Hepatocyte (in vitro differentiated cells): ENCODE results near the gene TMEM225B. TPM values are rescaled to one million over a fixed set of nuclear protein-coding genes. Genes with fewer than 3 reads are reported as not detected.
"Not testable (repeated sequence)": the region's sequence is repeated elsewhere in the genome, so short reads cannot be mapped to it uniquely, and the experiment has no call there.

ENCODE experiments used
- DNase-seq: peaks from one replicate; pipeline ENCODE4 v3.0.0-alpha.2; 2016; ENCODE audit warnings: low spot score
- H2AFZ ChIP-seq: fragments of 200-600 bp; sonication (generic); 2 replicates; pipeline ENCODE4 v1.6.0; 2016; ENCODE audit warnings: antibody characterized with exemption, mild to moderate bottlenecking
- H3K27ac ChIP-seq: fragments of 200-600 bp; sonication (generic); 2 replicates; pipeline ENCODE4 v1.5.1; 2016; ENCODE audit warnings: mild to moderate bottlenecking
- H3K27me3 ChIP-seq: fragments of 200-600 bp; sonication (generic); 2 replicates; pipeline ENCODE4 v1.6.1; 2016
- H3K36me3 ChIP-seq: fragments of 200-600 bp; sonication (generic); replicated peaks from 2 replicates; pipeline ENCODE4 v1.5.1; 2016; ENCODE audit warnings: low read depth; ENCODE audit not compliant: insufficient read depth
- H3K4me1 ChIP-seq: fragments of 200-600 bp; sonication (generic); 2 replicates; pipeline ENCODE4 v1.5.1; 2016; ENCODE audit warnings: mild to moderate bottlenecking, moderate library complexity; ENCODE audit not compliant: insufficient read depth
- H3K4me2 ChIP-seq: fragments of 200-600 bp; sonication (generic); 2 replicates; pipeline ENCODE4 v1.6.0; 2016
- H3K4me3 ChIP-seq: fragments of 200-600 bp; sonication (generic); 2 replicates; pipeline ENCODE4 v1.5.1; 2016; ENCODE audit warnings: mild to moderate bottlenecking
- H3K79me2 ChIP-seq: fragments of 200-600 bp; sonication (generic); 2 replicates; pipeline ENCODE4 v1.6.0; 2017; ENCODE audit warnings: mild to moderate bottlenecking
- H3K9me2 ChIP-seq: fragments of 200-600 bp; sonication (generic); replicated peaks from 2 replicates; pipeline ENCODE4 v1.6.0; 2017; ENCODE audit warnings: mild to moderate bottlenecking; ENCODE audit not compliant: insufficient read depth
- H3K9me3 ChIP-seq: fragments of 200-600 bp; sonication (generic); 2 replicates; pipeline ENCODE4 v1.5.1; 2016; ENCODE audit warnings: low read depth, mild to moderate bottlenecking
- H4K20me1 ChIP-seq: fragments of 200-600 bp; sonication (generic); 2 replicates; pipeline ENCODE4 v1.6.0; 2016; ENCODE audit warnings: mild to moderate bottlenecking; ENCODE audit not compliant: insufficient read depth, poor library complexity, severe bottlenecking
- EZH2 ChIP-seq: fragments of 200-600 bp; sonication (generic); IDR thresholded peaks from 2 replicates; pipeline ENCODE4 v1.6.1; 2016; ENCODE audit warnings: antibody characterized with exemption, mild to moderate bottlenecking, borderline replicate concordance
- EZH2phosphoT487 ChIP-seq: fragments of 200-600 bp; sonication (generic); IDR thresholded peaks from one replicate; pipeline ENCODE4 v1.6.1; 2018; ENCODE audit warnings: antibody characterized with exemption, mild to moderate bottlenecking, low read depth, moderate library complexity; ENCODE audit not compliant: unreplicated experiment, severe bottlenecking
- WGBS: methylation state at CpG from one replicate; pipeline ENCODE4 v1.1.6; 2016; ENCODE audit warnings: low lambda C conversion rate; ENCODE audit errors: missing lambda C conversion rate; 5-methylcytosine and 5-hydroxymethylcytosine counted together
- polyA plus RNA-seq: library from polyadenylated mRNA; unstranded; fragments of >200 nt; fragmentation: Nextera tagmentation; extraction: Ambion mirVana; gene quantifications from 2 replicates; pipeline ENCODE4 v1.2.1, GENCODE V29; 2016
- total RNA-seq: library from RNA; depleted of rRNA; stranded (reverse); fragments of >200 nt; gene quantifications from 2 replicates; pipeline ENCODE4 v1.2.3, GENCODE V29; 2014
- TF ChIP-seq, protein P1 (sequence below): fragments of 200-600 bp; sonication (generic); IDR thresholded peaks from 2 replicates; pipeline ENCODE4 v1.5.1; 2016; ENCODE audit warnings: antibody characterized with exemption, mild to moderate bottlenecking; ENCODE audit not compliant: poor library complexity

TMEM225B gene
- total and polyA plus RNA-seq, 2 experiments from 2014 or later = 0.12 to 0.20 TPM

DNA sequence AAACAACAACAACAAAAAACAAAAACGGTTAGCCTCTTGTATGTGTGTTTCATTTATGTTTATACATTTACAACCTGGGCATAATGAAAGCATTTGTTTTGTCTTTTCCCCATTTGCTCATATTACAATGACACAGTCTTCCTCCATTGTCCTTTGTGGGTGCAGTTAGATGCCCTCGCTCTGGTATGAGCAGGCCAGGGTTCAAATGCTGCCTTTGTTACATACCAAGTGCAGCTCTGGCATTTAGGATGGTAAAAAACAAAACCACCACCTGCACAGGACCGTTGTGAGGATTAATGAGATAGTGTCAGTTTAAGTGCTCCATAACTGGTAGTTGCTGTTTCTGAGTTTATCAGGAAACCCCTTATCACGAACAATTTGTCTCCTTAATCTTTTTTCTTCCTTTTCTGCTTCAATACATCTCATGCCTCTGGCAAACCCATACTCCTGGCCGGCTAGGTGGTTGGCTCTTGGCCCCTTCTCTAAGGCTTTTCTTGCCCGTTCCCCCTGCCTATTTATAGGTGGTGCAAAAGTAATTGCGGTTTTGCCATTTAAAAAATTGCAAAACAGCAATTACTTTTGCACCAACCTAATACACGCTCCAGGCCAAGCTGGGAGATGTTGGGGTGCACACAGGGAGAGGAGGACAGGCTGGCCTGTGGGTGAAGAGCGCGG, 18.6 kb upstream of the TMEM225B start:
- Histone ChIP-seq H2AFZ (peak overlapping the region; percentile 94), H3K79me2 (no peaks in the 10 kb centered on the region), H4K20me1 (no peaks in the 10 kb centered on the region), H3K9me2 (no peaks in the 10 kb centered on the region), H3K4me1 (no peaks in the 10 kb centered on the region), H3K27me3 (no peaks in the 10 kb centered on the region), H3K4me2 (peak overlapping the region; percentile 97), H3K9me3 (no peaks in the 10 kb centered on the region), H3K36me3 (no peaks in the 10 kb centered on the region), H3K27ac (no peak overlapping the region), H3K4me3 (peak overlapping the region; percentile 64)
- 71% methylated on average over 10 of the region's 10 CpGs for WGBS
- no peak for DNase-seq
- TF ChIP-seq, protein P1, sequence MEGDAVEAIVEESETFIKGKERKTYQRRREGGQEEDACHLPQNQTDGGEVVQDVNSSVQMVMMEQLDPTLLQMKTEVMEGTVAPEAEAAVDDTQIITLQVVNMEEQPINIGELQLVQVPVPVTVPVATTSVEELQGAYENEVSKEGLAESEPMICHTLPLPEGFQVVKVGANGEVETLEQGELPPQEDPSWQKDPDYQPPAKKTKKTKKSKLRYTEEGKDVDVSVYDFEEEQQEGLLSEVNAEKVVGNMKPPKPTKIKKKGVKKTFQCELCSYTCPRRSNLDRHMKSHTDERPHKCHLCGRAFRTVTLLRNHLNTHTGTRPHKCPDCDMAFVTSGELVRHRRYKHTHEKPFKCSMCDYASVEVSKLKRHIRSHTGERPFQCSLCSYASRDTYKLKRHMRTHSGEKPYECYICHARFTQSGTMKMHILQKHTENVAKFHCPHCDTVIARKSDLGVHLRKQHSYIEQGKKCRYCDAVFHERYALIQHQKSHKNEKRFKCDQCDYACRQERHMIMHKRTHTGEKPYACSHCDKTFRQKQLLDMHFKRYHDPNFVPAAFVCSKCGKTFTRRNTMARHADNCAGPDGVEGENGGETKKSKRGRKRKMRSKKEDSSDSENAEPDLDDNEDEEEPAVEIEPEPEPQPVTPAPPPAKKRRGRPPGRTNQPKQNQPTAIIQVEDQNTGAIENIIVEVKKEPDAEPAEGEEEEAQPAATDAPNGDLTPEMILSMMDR = no peak
- TF ChIP-seq EZH2 (no peak), EZH2phosphoT487 (no peak)

DNA sequence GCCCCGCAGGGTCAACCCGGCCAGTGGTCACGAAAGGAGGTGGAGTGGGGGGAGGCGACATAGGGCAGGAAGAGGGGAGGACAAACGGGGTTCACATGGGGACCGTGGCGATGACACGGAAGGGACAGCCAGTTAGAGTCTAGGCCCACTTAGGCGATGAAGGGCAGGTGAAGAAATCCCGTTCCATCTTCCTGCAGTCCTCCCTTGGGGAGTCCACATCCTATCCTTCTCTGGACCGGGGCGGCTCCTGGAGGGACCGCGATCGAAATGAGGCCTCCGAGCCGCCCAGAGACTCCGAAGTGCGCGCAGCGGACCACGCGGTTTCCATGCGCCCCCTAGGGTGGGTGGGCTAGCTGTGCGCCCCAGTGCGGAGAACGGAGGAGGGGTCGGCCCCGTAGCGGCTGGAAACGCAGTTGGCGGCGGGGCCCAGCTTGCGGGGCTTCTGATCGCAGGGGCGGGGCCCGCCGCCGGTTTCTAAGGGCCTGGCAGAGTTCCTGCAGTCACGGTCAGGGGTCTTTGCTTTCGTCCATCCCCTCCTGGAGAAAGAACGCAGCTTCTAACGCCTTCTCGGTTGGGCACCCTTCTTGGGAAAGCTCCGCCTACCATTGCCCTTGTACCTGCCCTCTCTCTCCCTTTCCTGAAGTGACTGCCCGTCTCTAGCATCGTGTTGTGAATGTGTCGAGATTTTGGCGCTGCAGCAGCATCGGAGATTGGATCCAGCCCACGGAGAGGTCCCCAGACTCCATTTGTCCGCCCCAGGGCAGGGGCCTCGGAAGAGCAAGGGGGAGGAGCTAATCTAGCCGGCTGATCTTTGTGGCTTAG, 17.9 kb upstream of the TMEM225B start:
- DNase-seq = peak; percentile 75
- H4K20me1 ChIP-seq = no peaks in the 10 kb centered on the region
- WGBS = 7% methylated on average over 51 of the region's 54 CpGs
- TF ChIP-seq EZH2phosphoT487 (no peak), EZH2 (no peak)
- TF ChIP-seq, protein P1 = peak; percentile 57
- H3K4me2 ChIP-seq = peak overlapping the region; percentile 97
- no peaks in the 10 kb centered on the region for H3K9me3 ChIP-seq
- no peaks in the 10 kb centered on the region for H3K4me1 ChIP-seq
- H3K27me3 ChIP-seq = no peaks in the 10 kb centered on the region
- H3K4me3 ChIP-seq = peak overlapping the region; percentile 64
- peak overlapping the region; percentile 94 for H2AFZ ChIP-seq
- H3K79me2 ChIP-seq = no peaks in the 10 kb centered on the region
- no peaks in the 10 kb centered on the region for H3K9me2 ChIP-seq
- H3K27ac ChIP-seq = peak overlapping the region; percentile 30
- no peaks in the 10 kb centered on the region for H3K36me3 ChIP-seq

DNA sequence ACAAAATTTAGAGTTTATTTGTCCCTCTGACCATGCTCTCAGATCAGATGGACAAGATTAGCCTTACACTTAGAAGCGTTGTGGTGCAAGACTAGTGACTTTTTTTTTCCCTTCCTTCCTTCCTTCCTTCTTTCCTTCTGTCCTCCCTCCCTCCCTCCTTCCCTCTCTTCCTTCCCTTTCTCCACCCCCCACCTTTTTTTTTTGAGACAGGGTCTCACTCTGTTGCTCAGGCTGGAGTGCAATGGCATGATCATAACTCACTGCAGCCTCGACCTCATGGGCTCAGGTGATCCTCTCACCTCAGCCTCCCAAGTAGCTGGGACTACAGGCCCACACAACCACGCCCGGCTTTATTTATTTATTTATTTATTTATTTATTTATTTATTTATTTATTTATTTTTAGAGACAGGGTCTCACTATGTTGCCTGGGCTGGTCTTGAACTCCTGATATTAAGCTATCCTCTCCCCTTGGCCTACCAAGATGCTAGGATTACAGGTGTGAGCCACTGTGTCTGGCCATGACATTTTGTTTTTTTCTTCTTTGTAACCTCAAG, 17.2 kb upstream of the TMEM225B start:
- H4K20me1 ChIP-seq, H3K36me3 ChIP-seq, H3K27me3 ChIP-seq, H3K9me2 ChIP-seq, H3K9me3 ChIP-seq, DNase-seq, H3K4me1 ChIP-seq, H3K27ac ChIP-seq, H3K79me2 ChIP-seq: not testable (repeated sequence)
- H3K4me3 ChIP-seq = peak overlapping the region; percentile 64
- 65% methylated on average over 4 of the region's 4 CpGs for WGBS
- H2AFZ ChIP-seq = peak overlapping the region; percentile 94
- H3K4me2 ChIP-seq = peak overlapping the region; percentile 97

DNA sequence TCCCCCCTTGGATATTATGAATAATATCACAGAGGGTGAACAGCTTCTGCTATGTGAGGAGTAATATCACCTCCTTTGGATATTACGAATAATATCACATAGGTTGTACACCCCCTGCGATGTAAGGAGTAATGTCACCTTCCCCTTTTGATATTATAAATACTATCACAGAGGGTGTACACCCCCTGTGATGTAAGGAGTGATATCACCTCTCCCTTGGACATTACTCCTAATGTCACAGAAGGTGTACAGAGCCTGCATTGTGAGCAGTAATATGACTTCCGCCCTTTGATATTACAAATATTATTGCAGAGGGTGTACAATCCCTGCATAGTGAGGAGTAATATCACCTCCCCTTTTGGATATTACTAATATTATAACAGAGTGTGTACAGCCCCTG, 9.2 kb upstream of the TMEM225B start:
- no peaks in the 10 kb centered on the region for H4K20me1 ChIP-seq
- H3K79me2 ChIP-seq = no peaks in the 10 kb centered on the region
- H3K4me1 ChIP-seq = no peaks in the 10 kb centered on the region
- no peaks in the 10 kb centered on the region for H3K27me3 ChIP-seq
- H3K4me2 ChIP-seq = no peak overlapping the region
- no peaks in the 10 kb centered on the region for H3K36me3 ChIP-seq
- TF ChIP-seq EZH2 (no peak), EZH2phosphoT487 (no peak)
- TF ChIP-seq, protein P1 = no peak
- 96% methylated on average over 3 of the region's 3 CpGs for WGBS
- no peak overlapping the region for H2AFZ ChIP-seq
- H3K9me3 ChIP-seq = no peaks in the 10 kb centered on the region
- no peak overlapping the region for H3K4me3 ChIP-seq
- no peak for DNase-seq
- H3K27ac ChIP-seq = no peak overlapping the region
- H3K9me2 ChIP-seq = no peaks in the 10 kb centered on the region
